Neural crest cell (in vitro differentiated cells): ENCODE results near the gene ABTB2. TPM values are rescaled to one million over a fixed set of nuclear protein-coding genes. Genes with fewer than 3 reads are reported as not detected.

Experiments
- DNase-seq: peaks from one replicate; pipeline ENCODE4 v3.0.0; 2021; ENCODE audit warnings: low read depth, mixed read lengths, low spot score
- H3K27ac Mint-ChIP-seq: one replicate; pipeline ENCODE4 v1.8.0; 2021; ENCODE audit warnings: mild to moderate bottlenecking, mixed read lengths; ENCODE audit not compliant: unreplicated experiment
- H3K27me3 Mint-ChIP-seq: 2 replicates; pipeline ENCODE4 v1.8.0; 2021; ENCODE audit warnings: low read depth, mild to moderate bottlenecking, mixed read lengths
- H3K36me3 Mint-ChIP-seq: 2 replicates; pipeline ENCODE4 v1.8.0; 2021; ENCODE audit warnings: low read depth, mild to moderate bottlenecking, mixed read lengths
- H3K4me1 Mint-ChIP-seq: 2 replicates; pipeline ENCODE4 v1.8.0; 2021; ENCODE audit warnings: mixed read lengths
- H3K4me3 Mint-ChIP-seq: one replicate; pipeline ENCODE4 v1.8.0; 2021; ENCODE audit warnings: mild to moderate bottlenecking, mixed read lengths
- H3K9me3 Mint-ChIP-seq: 2 replicates; pipeline ENCODE4 v1.8.0; 2021; ENCODE audit warnings: mixed read lengths
- total RNA-seq: library from RNA; stranded (reverse); gene quantifications from 2 replicates; pipeline ENCODE4 v1.2.1, GENCODE V29; 2021
- TF ChIP-seq, protein P1 (sequence below): fragments of 200-600 bp; sonication (generic); conservative IDR thresholded peaks from 2 replicates; pipeline ENCODE4 v1.5.0; 2021; ENCODE audit warnings: antibody characterized with exemption, mild to moderate bottlenecking

The ABTB2 gene
- total RNA-seq, 1 donor from 2014 or later = 3.0 TPM

DNA sequence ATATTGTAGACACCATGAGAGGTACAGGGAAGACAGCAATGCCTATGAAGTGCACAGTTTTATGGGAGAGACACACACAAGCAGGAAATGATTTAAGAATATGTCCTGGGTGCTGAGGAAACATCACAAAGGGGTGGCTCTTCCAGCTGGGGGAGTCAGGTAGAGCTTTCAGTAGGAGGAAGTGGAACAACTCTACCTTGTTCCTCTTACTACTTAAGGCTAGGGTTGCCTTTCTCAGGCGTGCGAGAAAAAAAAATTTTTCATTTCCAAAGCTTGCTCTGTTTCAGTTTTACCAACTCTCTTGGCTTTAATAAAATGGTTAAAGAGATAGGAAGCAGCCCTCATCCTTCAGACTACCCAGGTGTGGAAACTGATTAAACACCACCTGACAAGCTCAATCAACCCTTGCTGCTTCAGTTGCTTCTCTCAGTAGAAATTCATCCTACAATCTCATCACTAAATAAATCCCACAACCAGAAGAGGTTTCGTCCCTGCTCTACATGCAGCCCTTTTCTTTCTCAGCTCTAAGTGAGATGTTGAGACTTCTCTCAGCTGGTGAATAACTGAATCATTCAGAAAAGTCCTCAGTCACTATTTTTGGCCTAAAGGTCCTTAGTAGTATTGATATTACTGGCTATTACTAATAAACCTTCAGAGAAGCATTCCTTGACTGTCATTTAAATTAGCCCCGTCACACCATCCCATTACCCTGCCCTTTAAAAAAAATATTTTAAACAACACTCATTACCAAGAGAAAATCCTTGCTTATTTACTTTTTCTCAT, 5.9 kb downstream of the ABTB2 start:
- H3K27me3 Mint-ChIP-seq = peaks cover 50% of the 10 kb centered on the region

DNA sequence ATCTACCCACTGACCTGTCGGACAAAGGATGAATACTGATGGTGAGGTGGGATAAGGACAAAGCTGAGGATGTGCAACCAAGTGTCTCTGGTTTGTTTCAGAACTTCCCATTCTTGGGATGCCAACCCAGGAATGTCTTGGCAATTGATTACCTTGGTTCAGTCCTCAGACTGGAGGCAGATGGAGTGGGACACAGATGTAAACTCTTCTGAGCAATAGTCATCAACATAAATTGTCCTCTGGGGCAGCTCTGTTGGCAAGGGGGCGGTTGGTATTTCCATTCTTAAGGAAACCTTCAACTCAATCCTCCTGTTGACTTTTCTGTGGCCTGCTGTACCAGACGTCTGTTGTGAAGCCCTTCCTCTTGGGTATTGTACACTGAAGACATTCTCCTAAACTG, 6.8 kb downstream of the ABTB2 start:
- H3K9me3 Mint-ChIP-seq = no peaks in the 10 kb centered on the region
- H3K4me3 Mint-ChIP-seq = no peak overlapping the region
- peaks cover 13% of the 10 kb centered on the region for H3K4me1 Mint-ChIP-seq
- TF ChIP-seq, protein P1, sequence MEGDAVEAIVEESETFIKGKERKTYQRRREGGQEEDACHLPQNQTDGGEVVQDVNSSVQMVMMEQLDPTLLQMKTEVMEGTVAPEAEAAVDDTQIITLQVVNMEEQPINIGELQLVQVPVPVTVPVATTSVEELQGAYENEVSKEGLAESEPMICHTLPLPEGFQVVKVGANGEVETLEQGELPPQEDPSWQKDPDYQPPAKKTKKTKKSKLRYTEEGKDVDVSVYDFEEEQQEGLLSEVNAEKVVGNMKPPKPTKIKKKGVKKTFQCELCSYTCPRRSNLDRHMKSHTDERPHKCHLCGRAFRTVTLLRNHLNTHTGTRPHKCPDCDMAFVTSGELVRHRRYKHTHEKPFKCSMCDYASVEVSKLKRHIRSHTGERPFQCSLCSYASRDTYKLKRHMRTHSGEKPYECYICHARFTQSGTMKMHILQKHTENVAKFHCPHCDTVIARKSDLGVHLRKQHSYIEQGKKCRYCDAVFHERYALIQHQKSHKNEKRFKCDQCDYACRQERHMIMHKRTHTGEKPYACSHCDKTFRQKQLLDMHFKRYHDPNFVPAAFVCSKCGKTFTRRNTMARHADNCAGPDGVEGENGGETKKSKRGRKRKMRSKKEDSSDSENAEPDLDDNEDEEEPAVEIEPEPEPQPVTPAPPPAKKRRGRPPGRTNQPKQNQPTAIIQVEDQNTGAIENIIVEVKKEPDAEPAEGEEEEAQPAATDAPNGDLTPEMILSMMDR = no peak
- H3K27ac Mint-ChIP-seq = no peak overlapping the region
- H3K36me3 Mint-ChIP-seq = no peaks in the 10 kb centered on the region
- peaks cover 42% of the 10 kb centered on the region for H3K27me3 Mint-ChIP-seq
- DNase-seq = no peak

More for the DNA sequence above, 5.9 kb downstream of the ABTB2 start:
- Mint-ChIP-seq H3K4me3 (no peak overlapping the region), H3K27ac (no peak overlapping the region), H3K36me3 (no peaks in the 10 kb centered on the region), H3K4me1 (peaks cover 12% of the 10 kb centered on the region), H3K9me3 (no peaks in the 10 kb centered on the region)
- no peak for DNase-seq
- TF ChIP-seq, protein P1 = no peak

DNA sequence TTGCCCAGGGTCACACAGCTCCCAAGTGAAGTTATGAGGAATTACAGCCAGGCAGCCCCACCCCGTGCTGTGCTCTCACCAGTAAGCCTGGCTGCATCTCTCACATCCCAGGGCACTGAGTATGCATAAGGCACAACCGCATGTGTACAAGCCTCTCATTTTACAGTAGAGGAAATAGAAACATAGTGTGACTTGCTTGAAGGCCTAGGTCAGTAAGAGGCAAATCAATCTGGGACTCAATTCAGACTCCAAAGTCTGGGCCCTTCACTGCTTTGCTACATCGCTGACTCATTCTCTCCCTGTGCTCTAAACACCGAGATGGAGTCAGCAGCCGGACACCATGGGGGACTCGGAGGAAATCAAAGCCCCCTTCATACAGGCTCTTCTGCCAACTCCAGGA, 7.9 kb downstream of the ABTB2 start:
- Mint-ChIP-seq H3K4me1 (peaks cover 22% of the 10 kb centered on the region), H3K27ac (no peak overlapping the region), H3K4me3 (no peak overlapping the region), H3K36me3 (no peaks in the 10 kb centered on the region), H3K27me3 (peaks cover 31% of the 10 kb centered on the region), H3K9me3 (no peaks in the 10 kb centered on the region)
- TF ChIP-seq, protein P1 = no peak
- no peak for DNase-seq

DNA sequence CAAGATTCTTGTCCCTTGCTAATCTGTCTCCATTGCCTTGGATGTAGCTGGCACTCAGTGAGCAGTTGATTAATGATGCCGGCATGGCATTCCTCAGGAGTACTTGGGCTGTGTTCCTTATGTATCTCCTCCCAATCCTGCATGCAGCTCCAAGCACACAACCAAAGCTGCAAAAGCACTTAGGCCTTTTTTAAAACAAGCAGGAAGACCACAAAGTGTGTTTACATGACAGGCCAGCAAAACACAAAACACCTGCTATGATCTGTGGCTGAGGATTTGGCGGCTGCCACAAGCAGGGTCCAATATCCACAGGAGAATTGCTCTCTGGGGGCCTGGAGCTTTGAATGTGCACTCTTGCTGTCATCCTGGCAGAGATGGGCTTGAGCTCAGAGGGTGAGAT, 8.9 kb downstream of the ABTB2 start:
- Mint-ChIP-seq H3K36me3 (no peaks in the 10 kb centered on the region), H3K4me3 (no peak overlapping the region), H3K27me3 (peaks cover 24% of the 10 kb centered on the region), H3K4me1 (peaks cover 21% of the 10 kb centered on the region), H3K27ac (no peak overlapping the region), H3K9me3 (no peaks in the 10 kb centered on the region)
- TF ChIP-seq, protein P1 = no peak
- DNase-seq = no peak

DNA sequence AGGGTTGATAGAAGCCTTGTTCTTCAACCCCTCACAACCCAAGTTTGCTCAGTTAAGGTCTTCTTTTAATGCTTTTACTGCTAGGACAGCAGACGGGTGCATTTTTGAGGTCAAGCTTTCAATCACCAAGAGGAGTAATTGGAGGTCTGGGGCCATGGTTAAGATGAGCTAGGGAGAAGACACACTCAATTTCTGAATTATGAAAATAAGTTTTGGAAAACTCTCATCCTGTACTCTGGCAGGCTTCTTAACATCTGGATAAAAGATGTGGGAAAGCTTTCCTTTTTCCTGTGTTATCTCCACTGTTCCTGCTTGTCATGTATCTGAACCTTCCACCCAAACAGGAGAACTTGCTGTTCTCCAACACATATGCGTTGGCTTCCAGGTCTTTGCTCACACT, 9.7 kb downstream of the ABTB2 start:
- Mint-ChIP-seq H3K9me3 (no peaks in the 10 kb centered on the region), H3K27me3 (peaks cover 18% of the 10 kb centered on the region), H3K4me1 (peaks cover 21% of the 10 kb centered on the region), H3K36me3 (no peaks in the 10 kb centered on the region), H3K4me3 (no peak overlapping the region), H3K27ac (no peak overlapping the region)
- TF ChIP-seq, protein P1 = no peak
- DNase-seq = no peak
